ENCODE measurements around the gene SCT.

Gene SCT

GRCh38 chr11:643849-644738 lies 17.1 kb upstream of the SCT start (continued):
- no peak for TF ChIP-seq TSHZ2 (CRISPR knock-in tag; IDR thresholded peaks at IDR 0.05)

GRCh38 chr11:643366-643765 lies 16.4 kb upstream of the SCT start:
- ATAC-seq: no peak
- TF ChIP-seq CSDC2 (CRISPR knock-in tag; IDR thresholded peaks at IDR 0.05) (no peak), ZFP3 (CRISPR knock-in tag; IDR thresholded peaks at IDR 0.05) (no peak), CREB5 (CRISPR knock-in tag; IDR thresholded peaks at IDR 0.05; ENCODE audit: low read depth) (no peak), ARNTL (CRISPR knock-in tag; IDR thresholded peaks at IDR 0.05; ENCODE audit: borderline replicate concordance, low read depth) (no peak), SNAI2 (CRISPR knock-in tag; IDR thresholded peaks at IDR 0.05) (no peak), ZNF70 (CRISPR knock-in tag; IDR thresholded peaks at IDR 0.05) (no peak)

GRCh38 chr11:641806-642370 lies 14.9 kb upstream of the SCT start:
- TF ChIP-seq TOX (CRISPR knock-in tag; IDR thresholded peaks at IDR 0.05; ENCODE audit: borderline replicate concordance) (no peak), ZFP3 (CRISPR knock-in tag; IDR thresholded peaks at IDR 0.05) (no peak), TCF4 (CRISPR knock-in tag; IDR thresholded peaks at IDR 0.05; ENCODE audit: borderline replicate concordance) (no peak), POU6F1 (CRISPR knock-in tag; IDR thresholded peaks at IDR 0.05; ENCODE audit: borderline replicate concordance, low read depth) (no peak), ZNF565 (CRISPR knock-in tag; conservative IDR thresholded peaks at IDR 0.05; ENCODE audit: low read depth) (no peak), BACH2 (CRISPR knock-in tag; IDR thresholded peaks at IDR 0.05; ENCODE audit: borderline replicate concordance) (no peak), ZFP30 (CRISPR knock-in tag; IDR thresholded peaks at IDR 0.05) (no peak), PATZ1 (CRISPR knock-in tag; IDR thresholded peaks at IDR 0.05; ENCODE audit: borderline replicate concordance) (no peak), GLIS3 (CRISPR knock-in tag; IDR thresholded peaks at IDR 0.05) (no peak), OSR1 (CRISPR knock-in tag; IDR thresholded peaks at IDR 0.05) (no peak), CSRNP3 (CRISPR knock-in tag; IDR thresholded peaks at IDR 0.05) (no peak), ZC3H10 (CRISPR knock-in tag; IDR thresholded peaks at IDR 0.05) (no peak), ESRRG (CRISPR knock-in tag; IDR thresholded peaks at IDR 0.05) (no peak), CREB5 (CRISPR knock-in tag; IDR thresholded peaks at IDR 0.05; ENCODE audit: low read depth) (no peak), PPARA (CRISPR knock-in tag; IDR thresholded peaks at IDR 0.05; ENCODE audit: borderline replicate concordance) (no peak), SNAI2 (CRISPR knock-in tag; IDR thresholded peaks at IDR 0.05) (no peak), TSHZ2 (CRISPR knock-in tag; IDR thresholded peaks at IDR 0.05) (no peak), ZNF70 (CRISPR knock-in tag; IDR thresholded peaks at IDR 0.05) (no peak), RARB (CRISPR knock-in tag; IDR thresholded peaks at IDR 0.05) (no peak), ARNTL (CRISPR knock-in tag; IDR thresholded peaks at IDR 0.05; ENCODE audit: borderline replicate concordance, low read depth) (no peak)
- no peak for ATAC-seq

All from SK-N-SH treated with all-trans-retinoic acid at 6 μM for 48 hours (cell line).